Islet of Langerhans (tissue), 1 donor: ENCODE results near the gene GPS1.

Source experiments
- FAIRE-seq: peaks from one replicate; lab custom pipeline; 2011; peaks lifted over from hg19 to GRCh38; lab: Jason Lieb, UNC

Gene GPS1

GRCh38 chr17:82091264-82092066, 39.8 kb downstream of the GPS1 start:
- FAIRE-seq, result no peak

GRCh38 chr17:82092094-82092586, 40.4 kb downstream of the GPS1 start:
- FAIRE-seq, result no peak

GRCh38 chr17:82092628-82092994, 40.9 kb downstream of the GPS1 start:
- no peak for FAIRE-seq

- no peak for FAIRE-seq
Observed at GRCh38 chr17:82092995-82093751, 41.5 kb downstream of the GPS1 start.

- FAIRE-seq, result no peak
Observed at GRCh38 chr17:82094931-82095776, 43.5 kb downstream of the GPS1 start.

GRCh38 chr17:82095777-82096708, 44.3 kb downstream of the GPS1 start:
- no peak for FAIRE-seq

- FAIRE-seq, result no peak
Observed at GRCh38 chr17:82096709-82097183, 45.0 kb downstream of the GPS1 start.

GRCh38 chr17:82097184-82097918, 45.7 kb downstream of the GPS1 start:
- FAIRE-seq, result no peak

- no peak for FAIRE-seq
Observed at GRCh38 chr17:82097919-82098168, 46.1 kb downstream of the GPS1 start.

GRCh38 chr17:82098169-82098938, 46.7 kb downstream of the GPS1 start, which contains the start of gene FASN:
Gene FASN, minus strand, starts transcription at chr17:82098236. Its CDS starts 1,791 bp downstream, at chr17:82096445.
- FAIRE-seq, result no peak

GRCh38 chr17:82098939-82099763, 47.5 kb downstream of the GPS1 start:
- no peak for FAIRE-seq

- FAIRE-seq, result no peak
Observed at GRCh38 chr17:82100502-82101298, 49.0 kb downstream of the GPS1 start.

GRCh38 chr17:82101301-82101715, 49.6 kb downstream of the GPS1 start:
- FAIRE-seq, result no peak

GRCh38 chr17:82101767-82102679, 50.3 kb downstream of the GPS1 start:
- FAIRE-seq, result no peak

- no peak for FAIRE-seq
Observed at GRCh38 chr17:82103553-82104451, 52.1 kb downstream of the GPS1 start.
